Measurements from ENCODE around the gene NELL1. TPM values are rescaled to one million over a fixed set of nuclear protein-coding genes. Genes with fewer than 3 reads are reported as not detected.

NELL1 gene
- total RNA-seq, 6 experiments from 2014 or later, result not detected

DNA sequence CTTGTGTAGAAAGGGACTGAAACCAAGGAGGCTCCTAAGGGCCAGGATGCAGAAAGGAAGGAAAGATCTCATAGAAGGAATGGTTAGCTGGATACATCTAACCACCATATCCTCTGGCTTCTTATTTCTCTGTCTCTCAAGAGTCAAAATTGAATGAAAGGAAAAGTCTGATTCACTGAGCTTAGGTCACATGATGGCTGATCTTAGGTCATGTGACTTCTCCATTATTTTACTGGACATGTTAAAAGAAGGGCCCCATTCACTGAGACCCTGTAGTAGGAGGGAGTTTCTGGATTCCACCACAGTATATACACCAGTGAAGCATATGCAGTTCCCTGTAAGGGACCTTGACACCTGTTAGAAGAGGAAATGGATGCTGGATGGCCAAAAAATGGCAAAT lies 516.6 kb downstream of the NELL1 start:
- Mint-ChIP-seq H3K4me1 (ENCODE audit: low read depth) (no peaks in the 10 kb centered on the region), H3K9me3 (no peaks in the 10 kb centered on the region), H3K36me3 (ENCODE audit: low read depth) (no peaks in the 10 kb centered on the region), H3K4me3 (no peak overlapping the region), H3K27ac (no peak overlapping the region), H3K27me3 (ENCODE audit: insufficient read depth) (no peaks in the 10 kb centered on the region)
- TF ChIP-seq, protein P1, sequence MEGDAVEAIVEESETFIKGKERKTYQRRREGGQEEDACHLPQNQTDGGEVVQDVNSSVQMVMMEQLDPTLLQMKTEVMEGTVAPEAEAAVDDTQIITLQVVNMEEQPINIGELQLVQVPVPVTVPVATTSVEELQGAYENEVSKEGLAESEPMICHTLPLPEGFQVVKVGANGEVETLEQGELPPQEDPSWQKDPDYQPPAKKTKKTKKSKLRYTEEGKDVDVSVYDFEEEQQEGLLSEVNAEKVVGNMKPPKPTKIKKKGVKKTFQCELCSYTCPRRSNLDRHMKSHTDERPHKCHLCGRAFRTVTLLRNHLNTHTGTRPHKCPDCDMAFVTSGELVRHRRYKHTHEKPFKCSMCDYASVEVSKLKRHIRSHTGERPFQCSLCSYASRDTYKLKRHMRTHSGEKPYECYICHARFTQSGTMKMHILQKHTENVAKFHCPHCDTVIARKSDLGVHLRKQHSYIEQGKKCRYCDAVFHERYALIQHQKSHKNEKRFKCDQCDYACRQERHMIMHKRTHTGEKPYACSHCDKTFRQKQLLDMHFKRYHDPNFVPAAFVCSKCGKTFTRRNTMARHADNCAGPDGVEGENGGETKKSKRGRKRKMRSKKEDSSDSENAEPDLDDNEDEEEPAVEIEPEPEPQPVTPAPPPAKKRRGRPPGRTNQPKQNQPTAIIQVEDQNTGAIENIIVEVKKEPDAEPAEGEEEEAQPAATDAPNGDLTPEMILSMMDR (IDR thresholded peaks at IDR 0.05), result no peak
- no peak for DNase-seq

DNA sequence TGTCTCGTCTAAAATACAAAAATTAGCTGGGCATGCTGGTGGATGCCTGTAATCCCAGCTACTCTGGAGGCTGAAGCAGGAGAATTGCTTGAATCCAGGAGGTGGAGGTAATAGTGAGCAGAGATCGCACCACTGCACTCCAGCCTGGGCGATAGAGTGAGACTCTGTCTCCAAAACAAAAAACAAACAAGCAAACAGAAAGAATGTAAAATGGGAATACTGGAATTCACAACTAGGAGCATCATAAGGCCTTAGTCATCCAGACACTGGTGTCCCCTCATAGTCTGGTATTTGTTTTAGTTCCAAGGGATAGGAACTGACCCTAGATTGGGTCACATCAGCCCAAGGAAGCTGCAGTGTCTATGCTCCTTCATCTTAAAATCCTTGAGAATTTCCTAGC lies 520.8 kb downstream of the NELL1 start:
- Mint-ChIP-seq H3K27ac (no peak overlapping the region), H3K9me3 (peaks cover 4% of the 10 kb centered on the region), H3K27me3 (ENCODE audit: insufficient read depth) (no peaks in the 10 kb centered on the region), H3K4me3 (no peak overlapping the region), H3K36me3 (ENCODE audit: low read depth) (no peaks in the 10 kb centered on the region), H3K4me1 (ENCODE audit: low read depth) (no peaks in the 10 kb centered on the region)
- TF ChIP-seq, protein P1 (IDR thresholded peaks at IDR 0.05), result no peak
- no peak for DNase-seq

DNA sequence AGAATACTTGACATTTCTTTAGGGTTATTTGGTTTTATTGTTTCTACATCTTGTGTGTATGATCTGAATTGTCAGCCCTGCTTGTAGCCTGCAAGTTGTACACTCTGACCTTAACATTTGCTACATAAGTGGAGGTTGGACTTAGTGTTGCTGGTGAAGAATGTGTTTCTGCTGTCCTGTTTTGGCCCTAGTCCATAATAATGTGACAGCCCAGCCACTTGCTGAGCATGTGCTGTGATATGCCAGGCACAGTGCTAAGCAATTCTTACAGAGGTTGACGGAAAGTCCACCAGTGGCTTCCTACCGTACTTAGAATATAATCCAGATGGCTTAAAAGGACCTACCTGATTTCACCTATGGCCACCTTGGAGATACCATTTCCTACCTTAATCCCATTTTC lies 526.6 kb downstream of the NELL1 start:
- Mint-ChIP-seq H3K27me3 (ENCODE audit: insufficient read depth) (no peaks in the 10 kb centered on the region), H3K36me3 (ENCODE audit: low read depth) (no peaks in the 10 kb centered on the region), H3K4me3 (no peak overlapping the region), H3K4me1 (ENCODE audit: low read depth) (no peaks in the 10 kb centered on the region), H3K9me3 (peaks cover 41% of the 10 kb centered on the region), H3K27ac (no peak overlapping the region)
- TF ChIP-seq, protein P1 (IDR thresholded peaks at IDR 0.05), result no peak
- DNase-seq, result no peak

DNA sequence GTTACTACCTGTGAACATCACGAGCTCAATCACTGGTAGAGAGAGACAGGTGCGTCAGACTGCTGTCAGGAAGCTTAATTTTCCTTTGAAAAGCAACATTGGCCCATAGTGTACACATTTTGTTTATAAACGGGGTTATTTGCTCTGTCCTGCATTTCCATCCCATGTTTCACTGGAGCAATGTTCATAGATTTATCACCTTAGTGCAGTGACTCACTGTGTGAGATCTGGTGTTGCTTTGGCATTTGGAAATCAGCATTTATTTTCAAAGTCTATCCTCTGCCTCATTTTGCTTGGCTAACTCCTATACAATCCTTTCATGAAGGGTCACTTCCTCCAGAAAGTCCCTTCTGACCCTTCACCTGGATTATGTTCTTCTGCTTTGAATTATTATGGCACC lies 529.1 kb downstream of the NELL1 start:
- peaks cover 6% of the 10 kb centered on the region; the same call in 1 of the 2 replicates for H3K36me3 Mint-ChIP-seq (ENCODE audit: low read depth)
- peaks cover 64% of the 10 kb centered on the region for H3K9me3 Mint-ChIP-seq
- no peak for DNase-seq
- no peak overlapping the region for H3K27ac Mint-ChIP-seq
- TF ChIP-seq, protein P1 (IDR thresholded peaks at IDR 0.05), result no peak
- no peak overlapping the region for H3K4me3 Mint-ChIP-seq
- no peaks in the 10 kb centered on the region for H3K4me1 Mint-ChIP-seq (ENCODE audit: low read depth)
- H3K27me3 Mint-ChIP-seq (ENCODE audit: insufficient read depth), result no peaks in the 10 kb centered on the region; the same call in 1 of the 2 replicates

DNA sequence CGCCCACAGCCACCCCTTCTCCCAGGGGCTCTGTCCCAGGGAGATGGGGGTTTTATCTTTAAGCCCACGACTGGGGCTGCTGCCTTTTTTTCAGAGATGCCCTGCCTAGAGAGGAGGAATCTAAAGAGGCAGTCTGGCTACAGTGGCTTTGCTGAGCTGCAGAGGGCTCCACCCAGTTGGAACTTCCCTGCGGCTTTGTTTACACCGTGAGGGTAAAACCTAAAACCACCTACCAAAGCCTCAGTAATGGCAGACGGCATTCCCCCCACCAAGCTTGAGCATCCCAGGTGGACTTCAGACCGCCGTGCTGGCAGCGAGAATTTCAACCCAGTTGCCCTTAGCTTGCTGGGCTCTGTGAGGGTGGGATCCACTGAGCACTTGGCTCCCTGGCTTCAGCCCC lies 535.8 kb downstream of the NELL1 start:
- no peaks in the 10 kb centered on the region; the same call in 1 of the 2 replicates for H3K27me3 Mint-ChIP-seq (ENCODE audit: insufficient read depth)

More for the DNA sequence above, 535.8 kb downstream of the NELL1 start:
- Mint-ChIP-seq H3K4me3 (no peak overlapping the region), H3K27ac (no peak overlapping the region), H3K4me1 (ENCODE audit: low read depth) (no peaks in the 10 kb centered on the region), H3K36me3 (ENCODE audit: low read depth) (peaks cover 6% of the 10 kb centered on the region; the same call in 1 of the 2 replicates), H3K9me3 (peaks cover 55% of the 10 kb centered on the region)
- DNase-seq, result no peak
- TF ChIP-seq, protein P1 (IDR thresholded peaks at IDR 0.05), result no peak
